ENCODE results near the gene MGMT. TPM values are rescaled to one million over a fixed set of nuclear protein-coding genes. Genes with fewer than 3 reads are reported as not detected.
A peak's percentile ranks its signal among the peaks of the same experiment; 100 is the strongest.

The MGMT gene
- total and polyA plus RNA-seq, 9 donors = 13.2 to 28.5 (median 15.8) TPM

- Histone ChIP-seq H3K27ac (ENCODE audit: low read length) (peak overlapping the region; percentile 93), H3K9me3 (replicated peaks; ENCODE audit: control insufficient read depth, low read depth, low read length) (no peaks in the 10 kb centered on the region), H3K4me1 (ENCODE audit: control insufficient read depth, insufficient read depth, low read length) (peaks cover 19% of the 10 kb centered on the region), H3K27me3 (ENCODE audit: control insufficient read depth, insufficient read depth, low read length) (no peaks in the 10 kb centered on the region), H3K4me3 (ENCODE audit: low read length) (peak overlapping the region; percentile 90), H3K36me3 (ENCODE audit: control insufficient read depth, insufficient read depth, low read length) (peaks cover 16% of the 10 kb centered on the region)
- DNase-seq = peak; percentile 89
- WGBS (ENCODE audit: insufficient coverage) = 25% methylated on average over 22 of the region's 25 CpGs
Measured at GRCh38 chr10:129467359-129468064, 471 bp downstream of the MGMT start.

- Histone ChIP-seq H3K27ac (ENCODE audit: low read length) (peak overlapping the region; percentile 93), H3K27me3 (ENCODE audit: control insufficient read depth, insufficient read depth, low read length) (no peaks in the 10 kb centered on the region), H3K4me1 (ENCODE audit: control insufficient read depth, insufficient read depth, low read length) (peaks cover 19% of the 10 kb centered on the region), H3K36me3 (ENCODE audit: control insufficient read depth, insufficient read depth, low read length) (peaks cover 23% of the 10 kb centered on the region), H3K4me3 (ENCODE audit: low read length) (no peak overlapping the region), H3K9me3 (replicated peaks; ENCODE audit: control insufficient read depth, low read depth, low read length) (no peaks in the 10 kb centered on the region)
- no peak for DNase-seq
- WGBS (ENCODE audit: insufficient coverage) = 69% methylated on average over 4 of the region's 9 CpGs
Measured at GRCh38 chr10:129468187-129468586, 1.1 kb downstream of the MGMT start.

- no peak overlapping the region for H3K4me3 ChIP-seq (ENCODE audit: low read length)
- WGBS (ENCODE audit: insufficient coverage) = 70% methylated on average over 10 of the region's 11 CpGs
- no peaks in the 10 kb centered on the region for H3K27me3 ChIP-seq (ENCODE audit: control insufficient read depth, insufficient read depth, low read length)
- no peak for DNase-seq
- H3K36me3 ChIP-seq (ENCODE audit: control insufficient read depth, insufficient read depth, low read length) = peaks cover 23% of the 10 kb centered on the region
- no peak overlapping the region for H3K27ac ChIP-seq (ENCODE audit: low read length)
- H3K4me1 ChIP-seq (ENCODE audit: control insufficient read depth, insufficient read depth, low read length) = peaks cover 19% of the 10 kb centered on the region
- H3K9me3 ChIP-seq (replicated peaks; ENCODE audit: control insufficient read depth, low read depth, low read length) = no peaks in the 10 kb centered on the region
Measured at GRCh38 chr10:129470103-129470851, 3.2 kb downstream of the MGMT start.

- no peak for DNase-seq
- H3K4me3 ChIP-seq (ENCODE audit: low read length) = no peak overlapping the region
- H3K27me3 ChIP-seq (ENCODE audit: control insufficient read depth, insufficient read depth, low read length) = no peaks in the 10 kb centered on the region
- H3K4me1 ChIP-seq (ENCODE audit: control insufficient read depth, insufficient read depth, low read length) = peaks cover 12% of the 10 kb centered on the region
- no peaks in the 10 kb centered on the region for H3K9me3 ChIP-seq (replicated peaks; ENCODE audit: control insufficient read depth, low read depth, low read length)
- no peak overlapping the region for H3K27ac ChIP-seq (ENCODE audit: low read length)
- peaks cover 23% of the 10 kb centered on the region for H3K36me3 ChIP-seq (ENCODE audit: control insufficient read depth, insufficient read depth, low read length)
- 94% methylated on average over 8 of the region's 16 CpGs for WGBS (ENCODE audit: insufficient coverage)
Measured at GRCh38 chr10:129471447-129472175, 4.6 kb downstream of the MGMT start.

GRCh38 chr10:129472696-129473555 is 5.9 kb downstream of the MGMT start:
- 80% methylated on average over 14 of the region's 22 CpGs for WGBS (ENCODE audit: insufficient coverage)
- DNase-seq = no peak
- H3K36me3 ChIP-seq (ENCODE audit: control insufficient read depth, insufficient read depth, low read length) = peaks cover 23% of the 10 kb centered on the region
- peaks cover 7% of the 10 kb centered on the region for H3K4me1 ChIP-seq (ENCODE audit: control insufficient read depth, insufficient read depth, low read length)
- H3K27me3 ChIP-seq (ENCODE audit: control insufficient read depth, insufficient read depth, low read length) = no peaks in the 10 kb centered on the region
- H3K9me3 ChIP-seq (replicated peaks; ENCODE audit: control insufficient read depth, low read depth, low read length) = no peaks in the 10 kb centered on the region
- H3K4me3 ChIP-seq (ENCODE audit: low read length) = no peak overlapping the region
- no peak overlapping the region for H3K27ac ChIP-seq (ENCODE audit: low read length)

GRCh38 chr10:129474642-129475041 is 7.6 kb downstream of the MGMT start:
- Histone ChIP-seq H3K27me3 (ENCODE audit: control insufficient read depth, insufficient read depth, low read length) (no peaks in the 10 kb centered on the region), H3K4me3 (ENCODE audit: low read length) (no peak overlapping the region), H3K27ac (ENCODE audit: low read length) (no peak overlapping the region), H3K9me3 (replicated peaks; ENCODE audit: control insufficient read depth, low read depth, low read length) (no peaks in the 10 kb centered on the region), H3K36me3 (ENCODE audit: control insufficient read depth, insufficient read depth, low read length) (peaks cover 23% of the 10 kb centered on the region), H3K4me1 (ENCODE audit: control insufficient read depth, insufficient read depth, low read length) (peaks cover 10% of the 10 kb centered on the region)
- 98% methylated on average over 9 of the region's 11 CpGs for WGBS (ENCODE audit: insufficient coverage)
- DNase-seq = no peak

- DNase-seq = no peak
- Histone ChIP-seq H3K4me3 (ENCODE audit: low read length) (no peak overlapping the region), H3K36me3 (ENCODE audit: control insufficient read depth, insufficient read depth, low read length) (peaks cover 15% of the 10 kb centered on the region), H3K4me1 (ENCODE audit: control insufficient read depth, insufficient read depth, low read length) (peaks cover 10% of the 10 kb centered on the region), H3K27ac (ENCODE audit: low read length) (no peak overlapping the region), H3K9me3 (replicated peaks; ENCODE audit: control insufficient read depth, low read depth, low read length) (peaks cover 2% of the 10 kb centered on the region), H3K27me3 (ENCODE audit: control insufficient read depth, insufficient read depth, low read length) (no peaks in the 10 kb centered on the region)
- 92% methylated on average over 7 of the region's 8 CpGs for WGBS (ENCODE audit: insufficient coverage)
Measured at GRCh38 chr10:129476431-129476830, 9.4 kb downstream of the MGMT start.

GRCh38 chr10:129477051-129477450 is 10.0 kb downstream of the MGMT start:
- H3K27ac ChIP-seq (ENCODE audit: low read length) = no peak overlapping the region
- no peaks in the 10 kb centered on the region for H3K27me3 ChIP-seq (ENCODE audit: control insufficient read depth, insufficient read depth, low read length)
- H3K36me3 ChIP-seq (ENCODE audit: control insufficient read depth, insufficient read depth, low read length) = peaks cover 9% of the 10 kb centered on the region
- H3K4me1 ChIP-seq (ENCODE audit: control insufficient read depth, insufficient read depth, low read length) = peaks cover 10% of the 10 kb centered on the region
- H3K4me3 ChIP-seq (ENCODE audit: low read length) = no peak overlapping the region
- DNase-seq = no peak
- H3K9me3 ChIP-seq (replicated peaks; ENCODE audit: control insufficient read depth, low read depth, low read length) = peaks cover 6% of the 10 kb centered on the region
- WGBS (ENCODE audit: insufficient coverage) = 92% methylated on average over 2 of the region's 5 CpGs

GRCh38 chr10:129481641-129482040 is 14.6 kb downstream of the MGMT start:
- no CpG with 5 or more reads among the region's 1 CpG for WGBS (ENCODE audit: insufficient coverage)
- Histone ChIP-seq H3K4me1 (ENCODE audit: control insufficient read depth, insufficient read depth, low read length) (peaks cover 10% of the 10 kb centered on the region), H3K9me3 (replicated peaks; ENCODE audit: control insufficient read depth, low read depth, low read length) (peaks cover 30% of the 10 kb centered on the region), H3K4me3 (ENCODE audit: low read length) (no peak overlapping the region), H3K27ac (ENCODE audit: low read length) (no peak overlapping the region), H3K36me3 (ENCODE audit: control insufficient read depth, insufficient read depth, low read length) (no peaks in the 10 kb centered on the region), H3K27me3 (ENCODE audit: control insufficient read depth, insufficient read depth, low read length) (no peaks in the 10 kb centered on the region)
- no peak for DNase-seq

Data from muscle of leg (tissue), 11 donors.